ENCODE measurements around the gene FUCA1. TPM values are rescaled to one million over a fixed set of nuclear protein-coding genes. Genes with fewer than 3 reads are reported as not detected.

FUCA1 gene
- polyA plus RNA-seq, 3 donors = 24.2 to 97.7 (median 96.6) TPM

GRCh38 chr1:23915466-23915865 lies 47.4 kb upstream of the FUCA1 start:
- H3K4me3 ChIP-seq (replicated peaks in 1 of 3; ENCODE audit: low read depth in 2 of 3, low read length in 3 of 3) = peak overlapping the region in 1 of 3 experiments; percentile 58
- no peak overlapping the region for H2AFZ ChIP-seq (ENCODE audit: insufficient read depth, low read depth, low read length, poor library complexity, severe bottlenecking)
- no peak overlapping the region for H3K4me3 Mint-ChIP-seq
- peaks cover 0 to 5% of the 10 kb centered on the region in 2 donors for H3K36me3 Mint-ChIP-seq
- no peaks in the 10 kb centered on the region for H3K27me3 ChIP-seq (ENCODE audit: control insufficient read depth in 2 of 2, insufficient read depth in 2 of 2, low read length in 2 of 2)
- H3K4me2 ChIP-seq (replicated peaks; ENCODE audit: extremely low read depth, low read length, poor library complexity, severe bottlenecking) = peak overlapping the region; percentile 70
- peaks cover 59 to 63% of the 10 kb centered on the region in 2 donors for H3K4me1 ChIP-seq (ENCODE audit: control insufficient read depth in 1 of 2, insufficient read depth in 2 of 2, low read length in 2 of 2)
- H3K79me2 ChIP-seq (ENCODE audit: insufficient read depth, low read length) = no peaks in the 10 kb centered on the region
- H3K9me3 Mint-ChIP-seq = peaks cover 0 to 1% (median 0%) of the 10 kb centered on the region in 7 donors
- no peaks in the 10 kb centered on the region for H4K20me1 ChIP-seq (ENCODE audit: insufficient read depth, low read length)
- DNase-seq = no peak
- H3K9ac ChIP-seq (ENCODE audit: insufficient read depth, low read length, poor library complexity, severe bottlenecking) = no peak overlapping the region
- 100% methylated on average over 1 of the region's 5 CpGs for WGBS (ENCODE audit: insufficient coverage)
- H3K27ac ChIP-seq (ENCODE audit: low read depth in 1 of 2, low read length in 2 of 2) = peak overlapping the region in 1 of 2 donors; percentile 73
- H3K36me3 ChIP-seq (replicated peaks in 1 of 2; ENCODE audit: control insufficient read depth in 1 of 2, insufficient read depth in 2 of 2, low read length in 2 of 2) = no peaks in the 10 kb centered on the region
- TF ChIP-seq CTCF (IDR thresholded peaks at IDR 0.05) = no peak
- H3K27me3 Mint-ChIP-seq (ENCODE audit: low read depth in 3 of 3) = no peaks in the 10 kb centered on the region
- peaks cover 63% of the 10 kb centered on the region for H3K4me1 Mint-ChIP-seq
- peak overlapping the region in 2 of 7 donors; percentile 77 to 92 for H3K27ac Mint-ChIP-seq
- intact Hi-C loops (cut with micrococcal nuclease) = loop anchor here (5.0 to 10.0 kb wide), 3 partner anchors 42 to 111 kb away; partner anchors contain the start of genes FUCA1 (in 1 of the 2), GALE (in 1 of the 2) and PNRC2 (in 1 of the 2)
- H3K9me3 ChIP-seq (replicated peaks in 1 of 2; ENCODE audit: control insufficient read depth in 1 of 2, insufficient read depth in 1 of 2, low read length in 2 of 2) = no peaks in the 10 kb centered on the region

DNA sequence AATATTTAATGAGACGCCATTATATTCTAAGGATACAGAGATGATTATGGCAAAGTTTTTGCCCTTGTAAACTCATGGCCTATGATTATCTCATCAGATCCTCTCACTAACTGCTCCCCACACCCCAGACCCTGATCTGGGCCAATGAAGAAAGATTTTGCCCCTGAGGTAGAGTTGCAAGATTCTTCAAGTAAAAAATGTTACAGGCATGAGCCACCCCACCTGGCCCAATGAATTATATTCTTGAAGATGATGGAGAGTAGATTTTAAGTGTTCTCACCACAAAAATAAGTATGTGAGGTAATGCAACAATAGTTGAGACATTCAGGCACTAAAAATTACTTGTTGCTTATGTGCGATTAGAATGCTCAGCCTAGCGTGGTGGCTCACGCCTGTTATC lies 46.8 kb upstream of the FUCA1 start:
- Mint-ChIP-seq H3K36me3 (peaks cover 0 to 5% of the 10 kb centered on the region in 2 donors), H3K4me3 (no peak overlapping the region), H3K4me1 (peaks cover 60% of the 10 kb centered on the region), H3K9me3 (peaks cover 0 to 1% (median 0%) of the 10 kb centered on the region in 7 donors), H3K27ac (peak overlapping the region in 2 of 7 donors; percentile 18 to 75), H3K27me3 (ENCODE audit: low read depth in 3 of 3) (no peaks in the 10 kb centered on the region)
- no peak overlapping the region for H3K9ac ChIP-seq (ENCODE audit: insufficient read depth, low read length, poor library complexity, severe bottlenecking)
- no peaks in the 10 kb centered on the region for H3K79me2 ChIP-seq (ENCODE audit: insufficient read depth, low read length)
- intact Hi-C loops (cut with micrococcal nuclease) = loop anchor here (5.0 to 10.0 kb wide), 3 partner anchors 42 to 110 kb away; partner anchors contain the start of genes FUCA1 (in 1 of the 2), GALE (in 1 of the 2) and PNRC2 (in 1 of the 2)
- H3K36me3 ChIP-seq (replicated peaks in 1 of 2; ENCODE audit: control insufficient read depth in 1 of 2, insufficient read depth in 2 of 2, low read length in 2 of 2) = no peaks in the 10 kb centered on the region
- no peak for DNase-seq
- WGBS (ENCODE audit: insufficient coverage) = no CpG with 5 or more reads among the region's 4 CpGs
- no peaks in the 10 kb centered on the region for H3K27me3 ChIP-seq (ENCODE audit: control insufficient read depth in 2 of 2, insufficient read depth in 2 of 2, low read length in 2 of 2)
- no peak for TF ChIP-seq CTCF (IDR thresholded peaks at IDR 0.05)
- H3K9me3 ChIP-seq (replicated peaks in 1 of 2; ENCODE audit: control insufficient read depth in 1 of 2, insufficient read depth in 1 of 2, low read length in 2 of 2) = no peaks in the 10 kb centered on the region
- H3K27ac ChIP-seq (ENCODE audit: low read depth in 1 of 2, low read length in 2 of 2) = no peak overlapping the region
- no peak overlapping the region for H3K4me3 ChIP-seq (replicated peaks in 1 of 3; ENCODE audit: low read depth in 2 of 3, low read length in 3 of 3)
- no peak overlapping the region for H2AFZ ChIP-seq (ENCODE audit: insufficient read depth, low read depth, low read length, poor library complexity, severe bottlenecking)
- peaks cover 57 to 58% of the 10 kb centered on the region in 2 donors for H3K4me1 ChIP-seq (ENCODE audit: control insufficient read depth in 1 of 2, insufficient read depth in 2 of 2, low read length in 2 of 2)
- no peak overlapping the region for H3K4me2 ChIP-seq (replicated peaks; ENCODE audit: extremely low read depth, low read length, poor library complexity, severe bottlenecking)
- no peaks in the 10 kb centered on the region for H4K20me1 ChIP-seq (ENCODE audit: insufficient read depth, low read length)

All from CD14-positive monocyte (primary cell).